Lung (tissue), 12 donors: ENCODE data around the gene KIAA2012. TPM values are rescaled to one million over a fixed set of nuclear protein-coding genes. Genes with fewer than 3 reads are reported as not detected.

Source experiments
- ATAC-seq: fragments of 200-7000 bp; cut with Tn5 transposase; one replicate; pipeline ENCODE4 v1.9.1; 2020; ENCODE audit warnings: moderate number of reproducible peaks; ENCODE audit not compliant: insufficient read depth, low FRiP score
- DNase-seq, 3 donors: peaks; one replicate each; pipeline ENCODE4 v3.0.0-alpha.2; 2013 to 2017
- H3K27ac ChIP-seq, 2 donors: one replicate each; pipeline ENCODE4 v1.5.1; 2013; ENCODE audit warnings: mild to moderate bottlenecking in 2 of 2, moderate library complexity in 2 of 2, control low read depth in 1 of 2, inconsistent platforms in 1 of 2, low read depth in 1 of 2, low read length in 1 of 2
- H3K27me3 ChIP-seq, 3 donors: one replicate each; pipeline ENCODE4 v1.5.1; 2013; ENCODE audit warnings: low read length in 2 of 3; ENCODE audit not compliant: control insufficient read depth in 3 of 3, insufficient read depth in 3 of 3
- H3K36me3 ChIP-seq, 4 donors: one replicate each; pipeline ENCODE4 v1.5.1; 2013; ENCODE audit warnings: low read length in 4 of 4, mild to moderate bottlenecking in 1 of 4, moderate library complexity in 1 of 4; ENCODE audit not compliant: control insufficient read depth in 4 of 4, insufficient read depth in 4 of 4
- H3K4me1 ChIP-seq, 5 donors: one replicate each; pipeline ENCODE4 v1.5.1; 2013; ENCODE audit warnings: low read length in 5 of 5, mild to moderate bottlenecking in 2 of 5, moderate library complexity in 1 of 5; ENCODE audit not compliant: control insufficient read depth in 5 of 5, insufficient read depth in 5 of 5
- H3K4me3 ChIP-seq: one replicate; pipeline ENCODE4 v1.5.1; 2013; ENCODE audit warnings: mild to moderate bottlenecking, control low read depth, moderate library complexity
- H3K9ac ChIP-seq, 2 donors: one replicate each; pipeline ENCODE4 v1.5.1; 2013; ENCODE audit warnings: low read length in 2 of 2, control low read depth in 1 of 2; ENCODE audit not compliant: insufficient read depth in 1 of 2
- H3K9me3 ChIP-seq, 4 donors: one replicate each; pipeline ENCODE4 v1.5.1; 2013; ENCODE audit warnings: low read length in 3 of 4, mild to moderate bottlenecking in 1 of 4, moderate library complexity in 1 of 4; ENCODE audit not compliant: control insufficient read depth in 4 of 4, insufficient read depth in 3 of 4
- CTCF ChIP-seq: IDR thresholded peaks from 2 replicates; pipeline ENCODE4 v1.5.1; 2012; ENCODE audit warnings: mild to moderate bottlenecking; ENCODE audit errors: control extremely low read depth, extremely low read depth
- WGBS, 2 donors: extraction: QIAGEN DNeasy Blood & Tissue Kit; methylation state at CpG; one replicate each; pipeline ENCODE4 v1.1.7; 2013; 5-methylcytosine and 5-hydroxymethylcytosine counted together
- polyA plus RNA-seq, 2 donors: library from polyadenylated mRNA; stranded (reverse); fragments of 200-250 nt; gene quantifications; one replicate each; pipeline ENCODE4 v1.2.1, GENCODE V29; 2013
- total RNA-seq, 2 donors: library from RNA; depleted of rRNA in 1 of 2; stranded (reverse); fragments of >200 nt in 1 of 2; gene quantifications; one replicate each; pipeline ENCODE4 v1.2.1, GENCODE V29; 2014 to 2021
- donor health status: control.
- donor health status: control.
- donor health status: Bipolar disorder and iron deficiency.
- donor health status: healthy.
- donor health status: DM: yes; HTN: yes; CAD: no.

The KIAA2012 gene
- total and polyA plus RNA-seq, 4 donors = 0.69 to 8.5 (median 3.6) TPM

- TF ChIP-seq CTCF = no peak
Measured at GRCh38 chr2:202122980-202123720, 50.1 kb downstream of the KIAA2012 start.

GRCh38 chr2:202124286-202124685 is 51.2 kb downstream of the KIAA2012 start:
- 81 to 86% methylated on average over 2 of the region's 2 CpGs for WGBS, 2 donors
- H3K4me1 ChIP-seq = peaks cover 0 to 34% (median 15%) of the 10 kb centered on the region in 5 donors
- H3K36me3 ChIP-seq = no peaks in the 10 kb centered on the region
- no peak for TF ChIP-seq CTCF
- H3K4me3 ChIP-seq = no peak overlapping the region
- no peak overlapping the region for H3K27ac ChIP-seq
- peaks cover 0 to 3% (median 0%) of the 10 kb centered on the region in 4 donors for H3K9me3 ChIP-seq
- no peak for DNase-seq
- no peaks in the 10 kb centered on the region for H3K27me3 ChIP-seq
- H3K9ac ChIP-seq = no peak overlapping the region
- no peak for ATAC-seq

More at GRCh38 chr2:202122980-202123720, 50.1 kb downstream of the KIAA2012 start:
- Histone ChIP-seq H3K36me3 (no peaks in the 10 kb centered on the region), H3K9me3 (peaks cover 0 to 4% (median 0%) of the 10 kb centered on the region in 4 donors), H3K4me1 (peaks cover 0 to 28% (median 15%) of the 10 kb centered on the region in 5 donors), H3K9ac (no peak overlapping the region), H3K27me3 (no peaks in the 10 kb centered on the region), H3K4me3 (no peak overlapping the region), H3K27ac (no peak overlapping the region)
- ATAC-seq (no peak), DNase-seq (peak in 2 of 3 donors; percentile 32 to 50)
- 61 to 62% methylated on average over 19 of the region's 19 CpGs for WGBS, 2 donors

GRCh38 chr2:202127687-202128331 is 54.8 kb downstream of the KIAA2012 start:
- no peak overlapping the region for H3K4me3 ChIP-seq
- H3K9me3 ChIP-seq = no peaks in the 10 kb centered on the region
- H3K9ac ChIP-seq = no peak overlapping the region
- ATAC-seq (no peak), DNase-seq (peak in 2 of 3 donors; percentile 62 to 78)
- no peak for TF ChIP-seq CTCF
- WGBS, 2 donors = 45 to 63% methylated on average over 3 of the region's 3 CpGs
- H3K36me3 ChIP-seq = no peaks in the 10 kb centered on the region
- no peaks in the 10 kb centered on the region for H3K27me3 ChIP-seq
- peaks cover 0 to 39% (median 20%) of the 10 kb centered on the region in 5 donors for H3K4me1 ChIP-seq
- H3K27ac ChIP-seq = no peak overlapping the region
